Nephron (organoid): ENCODE data around the gene EPN1.
A peak's percentile ranks its signal among the peaks of the same experiment; 100 is the strongest.

ENCODE experiments used
- H3K27ac Mint-ChIP-seq, 3 experiments: 2 replicates each; pipeline ENCODE4 v1.8.0; 2020; ENCODE audit warnings: mixed read lengths in 3 of 3, mild to moderate bottlenecking in 2 of 3, moderate library complexity in 1 of 3
- H3K27me3 Mint-ChIP-seq: 2 replicates; pipeline ENCODE4 v1.8.0; 2021; ENCODE audit warnings: low read depth, mild to moderate bottlenecking, moderate library complexity, mixed read lengths
- H3K36me3 Mint-ChIP-seq: 2 replicates; pipeline ENCODE4 v1.8.0; 2020; ENCODE audit warnings: low read depth, mixed read lengths
- H3K4me1 Mint-ChIP-seq: 2 replicates; pipeline ENCODE4 v1.8.0; 2020; ENCODE audit warnings: mixed read lengths
- H3K4me3 Mint-ChIP-seq, 3 experiments: 2 replicates each; pipeline ENCODE4 v1.8.0; 2020; ENCODE audit warnings: mild to moderate bottlenecking in 3 of 3, mixed read lengths in 3 of 3, moderate library complexity in 2 of 3
- H3K9me3 Mint-ChIP-seq: 2 replicates; pipeline ENCODE4 v1.8.0; 2020; ENCODE audit warnings: mixed read lengths
- CTCF ChIP-seq, 3 experiments: fragments of 200-600 bp; sonication (generic); IDR thresholded peaks; one replicate each; pipeline ENCODE4 v1.5.0; 2021; ENCODE audit warnings: antibody characterized with exemption in 3 of 3; ENCODE audit not compliant: unreplicated experiment in 3 of 3

The EPN1 gene

GRCh38 chr19:55656552-55656951 lies 18.5 kb upstream of the EPN1 start:
- Mint-ChIP-seq H3K4me1 (peaks cover 32% of the 10 kb centered on the region), H3K27ac (peak overlapping the region; percentile 98 to 99 (median 99)), H3K4me3 (peak overlapping the region; percentile 91 to 93 (median 92)), H3K36me3 (peaks cover 17% of the 10 kb centered on the region), H3K27me3 (peaks cover 5% of the 10 kb centered on the region), H3K9me3 (no peaks in the 10 kb centered on the region)
- TF ChIP-seq CTCF (IDR thresholded peaks at IDR 0.05; ENCODE audit: unreplicated experiment in 3 of 3) = no peak

- Mint-ChIP-seq H3K36me3 (peaks cover 21% of the 10 kb centered on the region), H3K4me3 (peak overlapping the region; percentile 91 to 93 (median 92)), H3K4me1 (peaks cover 32% of the 10 kb centered on the region), H3K9me3 (no peaks in the 10 kb centered on the region), H3K27me3 (peaks cover 5% of the 10 kb centered on the region), H3K27ac (peak overlapping the region; percentile 29 to 60 (median 45))
- TF ChIP-seq CTCF (IDR thresholded peaks at IDR 0.05; ENCODE audit: unreplicated experiment in 3 of 3) = no peak
These were observed 17.9 kb upstream of the EPN1 start for GRCh38 chr19:55656988-55657747.

GRCh38 chr19:55658846-55659459 lies 16.1 kb upstream of the EPN1 start:
- Mint-ChIP-seq H3K4me1 (peaks cover 32% of the 10 kb centered on the region), H3K9me3 (no peaks in the 10 kb centered on the region), H3K27me3 (peaks cover 5% of the 10 kb centered on the region), H3K4me3 (peak overlapping the region in 1 of 3 experiments; percentile 79), H3K36me3 (peaks cover 35% of the 10 kb centered on the region), H3K27ac (peak overlapping the region in 1 of 3 experiments; percentile 63)
- no peak for TF ChIP-seq CTCF (IDR thresholded peaks at IDR 0.05; ENCODE audit: unreplicated experiment in 3 of 3)

GRCh38 chr19:55659822-55660221 lies 15.2 kb upstream of the EPN1 start:
- Mint-ChIP-seq H3K9me3 (no peaks in the 10 kb centered on the region), H3K4me3 (peak overlapping the region; percentile 36 to 79 (median 70)), H3K36me3 (peaks cover 42% of the 10 kb centered on the region), H3K27me3 (peaks cover 5% of the 10 kb centered on the region), H3K4me1 (peaks cover 32% of the 10 kb centered on the region), H3K27ac (peak overlapping the region in 1 of 3 experiments; percentile 63)
- no peak for TF ChIP-seq CTCF (IDR thresholded peaks at IDR 0.05; ENCODE audit: unreplicated experiment in 3 of 3)

- no peak overlapping the region for H3K27ac Mint-ChIP-seq
- H3K9me3 Mint-ChIP-seq = no peaks in the 10 kb centered on the region
- peaks cover 5% of the 10 kb centered on the region for H3K27me3 Mint-ChIP-seq
These were observed 14.6 kb upstream of the EPN1 start for GRCh38 chr19:55660404-55660803.

More at GRCh38 chr19:55660404-55660803, 14.6 kb upstream of the EPN1 start:
- Mint-ChIP-seq H3K4me3 (no peak overlapping the region), H3K36me3 (peaks cover 45% of the 10 kb centered on the region), H3K4me1 (peaks cover 32% of the 10 kb centered on the region)
- no peak for TF ChIP-seq CTCF (IDR thresholded peaks at IDR 0.05; ENCODE audit: unreplicated experiment in 3 of 3)
